Liver (tissue), 9 donors: Measurements from ENCODE around the gene ZNF519. TPM values are rescaled to one million over a fixed set of nuclear protein-coding genes. Genes with fewer than 3 reads are reported as not detected.

Source experiments
- DNase-seq: peaks from one replicate; pipeline ENCODE4 v3.0.0-alpha.2; 2017; ENCODE audit warnings: low spot score
- H3K27ac ChIP-seq, 2 donors: one replicate each; pipeline ENCODE4 v1.7.0; 2013; ENCODE audit warnings: inconsistent platforms in 2 of 2, low read length in 2 of 2, control low read depth in 1 of 2, low read depth in 1 of 2, mild to moderate bottlenecking in 1 of 2
- H3K27me3 ChIP-seq, 4 donors: one replicate each; pipeline versions ENCODE4 v1.6.1 to v1.7.0; 2013; ENCODE audit warnings: low read length in 3 of 4, inconsistent platforms in 1 of 4, mild to moderate bottlenecking in 1 of 4, moderate library complexity in 1 of 4; ENCODE audit not compliant: control insufficient read depth in 4 of 4, insufficient read depth in 4 of 4
- H3K36me3 ChIP-seq, 4 donors: one replicate each; pipeline versions ENCODE4 v1.6.1 to v1.7.0; 2013; ENCODE audit warnings: low read length in 3 of 4, mild to moderate bottlenecking in 3 of 4, low read depth in 1 of 4, moderate library complexity in 1 of 4; ENCODE audit not compliant: control insufficient read depth in 4 of 4, insufficient read depth in 3 of 4
- H3K4me1 ChIP-seq, 4 donors: one replicate each; pipeline versions ENCODE4 v1.6.1 to v1.7.0; 2013; ENCODE audit warnings: low read length in 3 of 4, mild to moderate bottlenecking in 3 of 4, moderate library complexity in 1 of 4; ENCODE audit not compliant: control insufficient read depth in 4 of 4, insufficient read depth in 4 of 4
- H3K4me3 ChIP-seq, 3 donors: one replicate each; pipeline versions ENCODE4 v1.6.1 to v1.7.0; 2013; ENCODE audit warnings: low read length in 3 of 3, control low read depth in 1 of 3, low read depth in 1 of 3, mild to moderate bottlenecking in 1 of 3
- H3K9ac ChIP-seq, 2 donors: one replicate each; pipeline ENCODE4 v1.7.0; 2013; ENCODE audit warnings: low read length in 2 of 2, mild to moderate bottlenecking in 2 of 2, moderate library complexity in 2 of 2, control low read depth in 1 of 2, low read depth in 1 of 2
- H3K9me3 ChIP-seq, 4 donors: one replicate each; pipeline versions ENCODE4 v1.6.1 to v1.7.0; 2013; ENCODE audit warnings: low read length in 3 of 4; ENCODE audit not compliant: control insufficient read depth in 4 of 4
- FOXA2 ChIP-seq: IDR thresholded peaks from 2 replicates; pipeline ENCODE4 v1.6.1; 2016; ENCODE audit warnings: antibody characterized with exemption
- HNF4A ChIP-seq, 2 donors: conservative IDR thresholded peaks; 2 replicates each; pipeline ENCODE4 v1.6.1; 2016; ENCODE audit warnings: antibody characterized with exemption in 2 of 2, mild to moderate bottlenecking in 2 of 2
- HNF4G ChIP-seq: IDR thresholded peaks from 2 replicates; pipeline ENCODE4 v1.6.1; 2016; ENCODE audit warnings: antibody characterized with exemption
- RXRA ChIP-seq, 2 donors: IDR thresholded peaks; 2 replicates each; pipeline ENCODE4 v1.6.1; 2017 to 2018; ENCODE audit warnings: antibody characterized with exemption in 2 of 2, mild to moderate bottlenecking in 1 of 2
- SP1 ChIP-seq: IDR thresholded peaks from 2 replicates; pipeline ENCODE4 v1.6.1; 2018; ENCODE audit warnings: antibody characterized with exemption, mild to moderate bottlenecking
- YY1 ChIP-seq: IDR thresholded peaks from 2 replicates; pipeline ENCODE4 v1.6.1; 2016; ENCODE audit warnings: antibody characterized with exemption, mild to moderate bottlenecking
- WGBS: extraction: QIAGEN DNeasy Blood & Tissue Kit; methylation state at CpG from one replicate; pipeline ENCODE4 v1.1.7; 2013; 5-methylcytosine and 5-hydroxymethylcytosine counted together
- polyA plus RNA-seq, 2 donors: library from polyadenylated mRNA; stranded (reverse) in 1 of 2; unstranded in 1 of 2; fragments of 200-250 nt in 1 of 2; fragments of >200 nt in 1 of 2; fragmentation: Nextera tagmentation in 1 of 2; extraction: Ambion mirVana in 1 of 2; gene quantifications; one replicate each; pipeline versions ENCODE4 v1.2.1 to v1.2.3, GENCODE V29; 2013 to 2015
- total RNA-seq, 2 donors: library from RNA; depleted of rRNA; stranded (reverse); fragments of >200 nt; gene quantifications; one replicate each; pipeline ENCODE4 v1.2.3, GENCODE V29; 2014
- TF ChIP-seq, protein P1 (sequence below): IDR thresholded peaks from 2 replicates; pipeline ENCODE4 v1.6.1; 2016; ENCODE audit warnings: antibody characterized with exemption
- TF ChIP-seq, protein P2 (sequence below): IDR thresholded peaks from 2 replicates; pipeline ENCODE4 v1.6.1; 2016; ENCODE audit warnings: antibody characterized with exemption
- TF ChIP-seq, protein P3 (sequence below): IDR thresholded peaks from 2 replicates; pipeline ENCODE4 v1.6.1; 2016; ENCODE audit warnings: antibody characterized with exemption, mild to moderate bottlenecking
- TF ChIP-seq, protein P4 (sequence below): IDR thresholded peaks from 2 replicates; pipeline ENCODE4 v1.6.1; 2016; ENCODE audit warnings: antibody characterized with exemption
- donor health status: healthy.
- donor health status: healthy.
- donor health status: healthy.
- donor health status: healthy.
- donor health status: healthy.

Gene ZNF519
- total and polyA plus RNA-seq, 4 donors: 0.29 to 4.0 (median 1.1) TPM

DNA sequence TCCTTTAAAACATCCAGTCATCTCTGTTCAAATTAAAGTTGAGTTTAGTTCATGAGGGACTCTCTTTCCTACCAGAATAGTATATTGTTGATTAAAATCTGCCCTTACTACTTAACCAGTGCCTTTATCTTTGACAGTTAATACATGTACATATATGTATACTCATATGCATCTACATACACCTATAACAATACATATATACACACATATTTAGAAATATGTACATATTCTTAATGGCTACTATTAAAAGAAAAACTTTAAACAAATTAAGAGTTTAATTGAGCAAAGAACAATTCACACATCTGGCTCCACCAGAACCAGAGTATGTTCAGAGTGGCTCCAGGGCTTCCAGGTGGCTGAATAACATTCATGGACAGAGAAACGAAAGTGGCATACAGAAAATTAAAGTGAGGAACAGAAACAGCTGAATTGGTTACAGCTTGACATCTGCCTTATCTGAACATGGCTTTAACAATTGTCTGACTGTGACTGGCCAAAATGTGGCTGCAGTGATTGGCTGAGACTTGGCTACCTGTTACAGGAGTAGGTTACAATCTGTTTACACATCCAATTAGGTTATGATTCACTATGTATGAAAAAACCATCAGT lies 38.8 kb downstream of the ZNF519 start:
- no peak overlapping the region for H3K4me3 ChIP-seq
- DNase-seq: no peak
- H3K36me3 ChIP-seq: no peaks in the 10 kb centered on the region
- H3K4me1 ChIP-seq: no peaks in the 10 kb centered on the region
- no peak overlapping the region for H3K27ac ChIP-seq
- H3K9me3 ChIP-seq: no peaks in the 10 kb centered on the region
- no peaks in the 10 kb centered on the region for H3K27me3 ChIP-seq
- WGBS: 76% methylated on average over 1 of the region's 1 CpG
- TF ChIP-seq, protein P1, sequence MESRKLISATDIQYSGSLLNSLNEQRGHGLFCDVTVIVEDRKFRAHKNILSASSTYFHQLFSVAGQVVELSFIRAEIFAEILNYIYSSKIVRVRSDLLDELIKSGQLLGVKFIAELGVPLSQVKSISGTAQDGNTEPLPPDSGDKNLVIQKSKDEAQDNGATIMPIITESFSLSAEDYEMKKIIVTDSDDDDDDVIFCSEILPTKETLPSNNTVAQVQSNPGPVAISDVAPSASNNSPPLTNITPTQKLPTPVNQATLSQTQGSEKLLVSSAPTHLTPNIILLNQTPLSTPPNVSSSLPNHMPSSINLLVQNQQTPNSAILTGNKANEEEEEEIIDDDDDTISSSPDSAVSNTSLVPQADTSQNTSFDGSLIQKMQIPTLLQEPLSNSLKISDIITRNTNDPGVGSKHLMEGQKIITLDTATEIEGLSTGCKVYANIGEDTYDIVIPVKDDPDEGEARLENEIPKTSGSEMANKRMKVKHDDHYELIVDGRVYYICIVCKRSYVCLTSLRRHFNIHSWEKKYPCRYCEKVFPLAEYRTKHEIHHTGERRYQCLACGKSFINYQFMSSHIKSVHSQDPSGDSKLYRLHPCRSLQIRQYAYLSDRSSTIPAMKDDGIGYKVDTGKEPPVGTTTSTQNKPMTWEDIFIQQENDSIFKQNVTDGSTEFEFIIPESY: no peak
- TF ChIP-seq, protein P2, sequence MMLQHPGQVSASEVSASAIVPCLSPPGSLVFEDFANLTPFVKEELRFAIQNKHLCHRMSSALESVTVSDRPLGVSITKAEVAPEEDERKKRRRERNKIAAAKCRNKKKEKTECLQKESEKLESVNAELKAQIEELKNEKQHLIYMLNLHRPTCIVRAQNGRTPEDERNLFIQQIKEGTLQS: no peak
- TF ChIP-seq, protein P3, sequence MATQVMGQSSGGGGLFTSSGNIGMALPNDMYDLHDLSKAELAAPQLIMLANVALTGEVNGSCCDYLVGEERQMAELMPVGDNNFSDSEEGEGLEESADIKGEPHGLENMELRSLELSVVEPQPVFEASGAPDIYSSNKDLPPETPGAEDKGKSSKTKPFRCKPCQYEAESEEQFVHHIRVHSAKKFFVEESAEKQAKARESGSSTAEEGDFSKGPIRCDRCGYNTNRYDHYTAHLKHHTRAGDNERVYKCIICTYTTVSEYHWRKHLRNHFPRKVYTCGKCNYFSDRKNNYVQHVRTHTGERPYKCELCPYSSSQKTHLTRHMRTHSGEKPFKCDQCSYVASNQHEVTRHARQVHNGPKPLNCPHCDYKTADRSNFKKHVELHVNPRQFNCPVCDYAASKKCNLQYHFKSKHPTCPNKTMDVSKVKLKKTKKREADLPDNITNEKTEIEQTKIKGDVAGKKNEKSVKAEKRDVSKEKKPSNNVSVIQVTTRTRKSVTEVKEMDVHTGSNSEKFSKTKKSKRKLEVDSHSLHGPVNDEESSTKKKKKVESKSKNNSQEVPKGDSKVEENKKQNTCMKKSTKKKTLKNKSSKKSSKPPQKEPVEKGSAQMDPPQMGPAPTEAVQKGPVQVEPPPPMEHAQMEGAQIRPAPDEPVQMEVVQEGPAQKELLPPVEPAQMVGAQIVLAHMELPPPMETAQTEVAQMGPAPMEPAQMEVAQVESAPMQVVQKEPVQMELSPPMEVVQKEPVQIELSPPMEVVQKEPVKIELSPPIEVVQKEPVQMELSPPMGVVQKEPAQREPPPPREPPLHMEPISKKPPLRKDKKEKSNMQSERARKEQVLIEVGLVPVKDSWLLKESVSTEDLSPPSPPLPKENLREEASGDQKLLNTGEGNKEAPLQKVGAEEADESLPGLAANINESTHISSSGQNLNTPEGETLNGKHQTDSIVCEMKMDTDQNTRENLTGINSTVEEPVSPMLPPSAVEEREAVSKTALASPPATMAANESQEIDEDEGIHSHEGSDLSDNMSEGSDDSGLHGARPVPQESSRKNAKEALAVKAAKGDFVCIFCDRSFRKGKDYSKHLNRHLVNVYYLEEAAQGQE: no peak
- TF ChIP-seq, protein P4, sequence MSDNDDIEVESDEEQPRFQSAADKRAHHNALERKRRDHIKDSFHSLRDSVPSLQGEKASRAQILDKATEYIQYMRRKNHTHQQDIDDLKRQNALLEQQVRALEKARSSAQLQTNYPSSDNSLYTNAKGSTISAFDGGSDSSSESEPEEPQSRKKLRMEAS: no peak
- TF ChIP-seq RXRA (IDR thresholded peaks at IDR 0.05) (no peak), FOXA2 (no peak), HNF4A (conservative IDR thresholded peaks at IDR 0.05) (no peak)
- no peak overlapping the region for H3K9ac ChIP-seq

DNA sequence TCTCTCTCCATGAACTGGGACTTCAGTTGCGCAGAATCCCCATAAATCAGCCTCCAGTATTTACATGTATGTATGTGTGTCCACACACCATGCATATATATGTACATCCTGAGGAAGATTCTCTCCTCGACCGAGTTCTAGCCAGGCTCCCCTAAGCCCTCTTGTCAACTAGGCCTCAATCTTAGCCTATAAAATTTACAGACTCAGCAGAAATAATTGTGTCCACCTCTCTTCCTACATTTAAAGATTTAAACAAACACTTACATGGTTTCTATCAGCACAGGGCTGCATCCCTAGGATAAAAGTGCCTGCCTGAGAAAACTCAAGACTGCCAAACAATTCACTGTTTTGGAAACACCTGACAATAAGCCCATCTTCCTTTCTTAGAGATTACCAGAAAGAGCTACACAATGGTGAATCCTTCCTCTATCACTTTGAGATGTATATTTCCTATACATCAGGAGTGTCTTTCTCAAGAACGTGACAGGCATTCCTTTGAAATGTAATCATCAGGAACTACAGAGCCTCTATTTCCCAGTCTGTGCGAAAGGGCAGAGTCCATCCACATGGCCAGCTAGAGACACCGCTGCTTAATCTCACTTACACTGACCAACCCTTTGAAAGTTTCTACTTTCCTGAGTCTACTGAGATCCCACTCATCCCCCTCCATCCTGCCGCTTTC lies 39.5 kb downstream of the ZNF519 start:
- H3K27ac ChIP-seq: no peak overlapping the region
- TF ChIP-seq SP1 (no peak), HNF4G (no peak), YY1 (no peak)
- TF ChIP-seq, protein P2: no peak
- DNase-seq: no peak

More for the DNA sequence above, 39.5 kb downstream of the ZNF519 start:
- Histone ChIP-seq H3K27me3 (peaks cover 0 to 3% (median 0%) of the 10 kb centered on the region in 4 donors), H3K36me3 (no peaks in the 10 kb centered on the region), H3K9me3 (no peaks in the 10 kb centered on the region), H3K4me3 (no peak overlapping the region), H3K4me1 (no peaks in the 10 kb centered on the region), H3K9ac (no peak overlapping the region)
- 87% methylated on average over 7 of the region's 7 CpGs for WGBS
